ENCODE data around the gene AKAP11.

DNA sequence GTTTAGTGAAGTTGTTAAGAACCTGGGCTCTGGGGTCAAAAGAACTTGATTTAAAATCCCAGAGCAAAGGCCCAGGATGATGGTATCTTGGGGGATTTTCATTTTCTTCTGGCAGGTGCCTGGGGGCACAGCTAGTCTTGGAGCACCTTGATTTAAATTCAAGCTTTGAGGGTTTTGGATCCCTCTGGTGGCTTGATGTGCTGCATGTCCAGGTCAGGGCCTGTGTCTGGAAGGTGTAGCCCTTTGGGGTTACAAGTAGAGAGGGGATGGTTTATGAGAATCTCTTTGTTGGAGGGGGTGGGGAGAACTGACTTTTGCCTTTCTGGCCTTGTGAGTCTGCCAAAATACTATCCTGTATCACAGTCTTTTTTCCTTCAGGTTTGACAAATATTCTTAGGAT lies 55.8 kb downstream of the AKAP11 start:
- no peak for TF ChIP-seq EZH2 (IDR thresholded peaks at IDR 0.05; ENCODE audit: borderline replicate concordance, low read length)
- TF ChIP-seq, protein P1, sequence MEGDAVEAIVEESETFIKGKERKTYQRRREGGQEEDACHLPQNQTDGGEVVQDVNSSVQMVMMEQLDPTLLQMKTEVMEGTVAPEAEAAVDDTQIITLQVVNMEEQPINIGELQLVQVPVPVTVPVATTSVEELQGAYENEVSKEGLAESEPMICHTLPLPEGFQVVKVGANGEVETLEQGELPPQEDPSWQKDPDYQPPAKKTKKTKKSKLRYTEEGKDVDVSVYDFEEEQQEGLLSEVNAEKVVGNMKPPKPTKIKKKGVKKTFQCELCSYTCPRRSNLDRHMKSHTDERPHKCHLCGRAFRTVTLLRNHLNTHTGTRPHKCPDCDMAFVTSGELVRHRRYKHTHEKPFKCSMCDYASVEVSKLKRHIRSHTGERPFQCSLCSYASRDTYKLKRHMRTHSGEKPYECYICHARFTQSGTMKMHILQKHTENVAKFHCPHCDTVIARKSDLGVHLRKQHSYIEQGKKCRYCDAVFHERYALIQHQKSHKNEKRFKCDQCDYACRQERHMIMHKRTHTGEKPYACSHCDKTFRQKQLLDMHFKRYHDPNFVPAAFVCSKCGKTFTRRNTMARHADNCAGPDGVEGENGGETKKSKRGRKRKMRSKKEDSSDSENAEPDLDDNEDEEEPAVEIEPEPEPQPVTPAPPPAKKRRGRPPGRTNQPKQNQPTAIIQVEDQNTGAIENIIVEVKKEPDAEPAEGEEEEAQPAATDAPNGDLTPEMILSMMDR (conservative IDR thresholded peaks at IDR 0.05 in 1 of 2, IDR thresholded peaks at IDR 0.05 in 1 of 2; ENCODE audit: extremely low read depth in 1 of 2, insufficient read depth in 1 of 2, low read depth in 1 of 2, low read length in 2 of 2) = no peak

Measured in mammary epithelial cell (primary cell).